Stimulated activated naive CD8-positive, alpha-beta T cell treated with anti-CD3 and anti-CD28 coated beads, Interleukin-15, Interleukin-2, amounts not matched to agents 100 ng/mL and 50 ng/mL, for 24 hours (primary cell): Measurements from ENCODE around the gene ASCL2.

Experiments
- H3K27ac Mint-ChIP-seq: one replicate; pipeline ENCODE4 v1.8.0; 2021; ENCODE audit warnings: mild to moderate bottlenecking, mixed read lengths
- H3K27me3 Mint-ChIP-seq: one replicate; pipeline ENCODE4 v1.8.0; 2021; ENCODE audit warnings: mixed read lengths
- H3K36me3 Mint-ChIP-seq: one replicate; pipeline ENCODE4 v1.8.0; 2021; ENCODE audit warnings: low read depth, mixed read lengths
- H3K4me1 Mint-ChIP-seq: one replicate; pipeline ENCODE4 v1.8.0; 2021; ENCODE audit warnings: low read depth, mixed read lengths
- H3K4me3 Mint-ChIP-seq: one replicate; pipeline ENCODE4 v1.8.0; 2021; ENCODE audit warnings: mild to moderate bottlenecking, mixed read lengths
- H3K9me3 Mint-ChIP-seq: one replicate; pipeline ENCODE4 v1.8.0; 2021; ENCODE audit warnings: mixed read lengths

Gene ASCL2

GRCh38 chr11:2272946-2273280 lies 2.5 kb upstream of the ASCL2 start:
- H3K9me3 Mint-ChIP-seq, result no peaks in the 10 kb centered on the region
- peaks cover 22% of the 10 kb centered on the region for H3K27me3 Mint-ChIP-seq
- H3K4me3 Mint-ChIP-seq, result no peak overlapping the region
- H3K4me1 Mint-ChIP-seq, result peaks cover 13% of the 10 kb centered on the region
- no peak overlapping the region for H3K27ac Mint-ChIP-seq
- H3K36me3 Mint-ChIP-seq, result no peaks in the 10 kb centered on the region

GRCh38 chr11:2272228-2272945 lies 2.0 kb upstream of the ASCL2 start:
- H3K4me3 Mint-ChIP-seq, result no peak overlapping the region
- peaks cover 22% of the 10 kb centered on the region for H3K27me3 Mint-ChIP-seq

GRCh38 chr11:2271327-2272227 lies 1.2 kb upstream of the ASCL2 start:
- Mint-ChIP-seq H3K36me3 (no peaks in the 10 kb centered on the region), H3K4me3 (peak overlapping the region; percentile 23), H3K27me3 (peaks cover 22% of the 10 kb centered on the region), H3K9me3 (no peaks in the 10 kb centered on the region), H3K27ac (no peak overlapping the region), H3K4me1 (peaks cover 22% of the 10 kb centered on the region)

More at GRCh38 chr11:2272228-2272945, 2.0 kb upstream of the ASCL2 start:
- no peak overlapping the region for H3K27ac Mint-ChIP-seq
- H3K4me1 Mint-ChIP-seq, result peaks cover 18% of the 10 kb centered on the region
- no peaks in the 10 kb centered on the region for H3K9me3 Mint-ChIP-seq
- no peaks in the 10 kb centered on the region for H3K36me3 Mint-ChIP-seq

GRCh38 chr11:2271077-2271326 lies 614 bp upstream of the ASCL2 start:
- no peak overlapping the region for H3K4me3 Mint-ChIP-seq
- H3K9me3 Mint-ChIP-seq, result no peaks in the 10 kb centered on the region
- H3K4me1 Mint-ChIP-seq, result peaks cover 28% of the 10 kb centered on the region
- no peak overlapping the region for H3K27ac Mint-ChIP-seq
- H3K36me3 Mint-ChIP-seq, result no peaks in the 10 kb centered on the region
- peaks cover 22% of the 10 kb centered on the region for H3K27me3 Mint-ChIP-seq

GRCh38 chr11:2269601-2270321 lies 627 bp downstream of the ASCL2 start:
- H3K9me3 Mint-ChIP-seq, result no peaks in the 10 kb centered on the region
- peaks cover 22% of the 10 kb centered on the region for H3K27me3 Mint-ChIP-seq
- H3K4me1 Mint-ChIP-seq, result peaks cover 37% of the 10 kb centered on the region
- no peak overlapping the region for H3K27ac Mint-ChIP-seq
- peak overlapping the region; percentile 64 for H3K4me3 Mint-ChIP-seq
- H3K36me3 Mint-ChIP-seq, result no peaks in the 10 kb centered on the region

- Mint-ChIP-seq H3K4me3 (peak overlapping the region; percentile 64), H3K27me3 (peaks cover 18% of the 10 kb centered on the region), H3K36me3 (no peaks in the 10 kb centered on the region), H3K9me3 (no peaks in the 10 kb centered on the region), H3K27ac (peak overlapping the region; percentile 21), H3K4me1 (peaks cover 37% of the 10 kb centered on the region)
Observed at GRCh38 chr11:2268729-2269600, 1.4 kb downstream of the ASCL2 start.

GRCh38 chr11:2267851-2268728 lies 2.3 kb downstream of the ASCL2 start:
- H3K27ac Mint-ChIP-seq, result peak overlapping the region; percentile 21
- no peaks in the 10 kb centered on the region for H3K36me3 Mint-ChIP-seq
- peaks cover 37% of the 10 kb centered on the region for H3K4me1 Mint-ChIP-seq
- H3K4me3 Mint-ChIP-seq, result peak overlapping the region; percentile 51
- H3K27me3 Mint-ChIP-seq, result peaks cover 16% of the 10 kb centered on the region
- H3K9me3 Mint-ChIP-seq, result no peaks in the 10 kb centered on the region

GRCh38 chr11:2267306-2267850 lies 3.0 kb downstream of the ASCL2 start:
- Mint-ChIP-seq H3K27me3 (peaks cover 11% of the 10 kb centered on the region), H3K9me3 (no peaks in the 10 kb centered on the region), H3K36me3 (no peaks in the 10 kb centered on the region), H3K4me1 (peaks cover 37% of the 10 kb centered on the region), H3K4me3 (no peak overlapping the region), H3K27ac (no peak overlapping the region)

- H3K27ac Mint-ChIP-seq, result no peak overlapping the region
- peaks cover 37% of the 10 kb centered on the region for H3K4me1 Mint-ChIP-seq
- no peaks in the 10 kb centered on the region for H3K9me3 Mint-ChIP-seq
- H3K36me3 Mint-ChIP-seq, result no peaks in the 10 kb centered on the region
- no peak overlapping the region for H3K4me3 Mint-ChIP-seq
- H3K27me3 Mint-ChIP-seq, result peaks cover 7% of the 10 kb centered on the region
Observed at GRCh38 chr11:2266586-2267305, 3.6 kb downstream of the ASCL2 start.

GRCh38 chr11:2265854-2266585 lies 4.4 kb downstream of the ASCL2 start:
- peaks cover 3% of the 10 kb centered on the region for H3K27me3 Mint-ChIP-seq
- no peaks in the 10 kb centered on the region for H3K9me3 Mint-ChIP-seq
- peak overlapping the region; percentile 82 for H3K27ac Mint-ChIP-seq
- H3K4me3 Mint-ChIP-seq, result peak overlapping the region; percentile 57
- H3K4me1 Mint-ChIP-seq, result peaks cover 37% of the 10 kb centered on the region
- H3K36me3 Mint-ChIP-seq, result no peaks in the 10 kb centered on the region

GRCh38 chr11:2265396-2265795 lies 5.0 kb downstream of the ASCL2 start:
- no peaks in the 10 kb centered on the region for H3K9me3 Mint-ChIP-seq
- H3K27ac Mint-ChIP-seq, result peak overlapping the region; percentile 82
- no peaks in the 10 kb centered on the region for H3K36me3 Mint-ChIP-seq
- no peaks in the 10 kb centered on the region for H3K27me3 Mint-ChIP-seq
- H3K4me3 Mint-ChIP-seq, result peak overlapping the region; percentile 57
- peaks cover 33% of the 10 kb centered on the region for H3K4me1 Mint-ChIP-seq

GRCh38 chr11:2264366-2265053 lies 5.9 kb downstream of the ASCL2 start:
- peaks cover 32% of the 10 kb centered on the region for H3K4me1 Mint-ChIP-seq
- no peaks in the 10 kb centered on the region for H3K36me3 Mint-ChIP-seq
- no peaks in the 10 kb centered on the region for H3K9me3 Mint-ChIP-seq
- no peak overlapping the region for H3K4me3 Mint-ChIP-seq
- H3K27ac Mint-ChIP-seq, result no peak overlapping the region
- H3K27me3 Mint-ChIP-seq, result no peaks in the 10 kb centered on the region
